H54 (cell line): ENCODE data around the gene PRRX2.
"Not testable (repeated sequence)": the region's sequence is repeated elsewhere in the genome, so short reads cannot be mapped to it uniquely, and the experiment has no call there.

Experiments used
- DNase-seq: peaks from one replicate; pipeline ENCODE4 v3.0.0; 2011; ENCODE audit warnings: low spot score, mixed read lengths; ENCODE audit not compliant: insufficient read length
- FAIRE-seq: peaks from 3 replicates; lab custom pipeline; 2011; peaks lifted over from hg19 to GRCh38; lab: Jason Lieb, UNC
- POLR2A ChIP-seq: IDR thresholded peaks from 2 replicates; pipeline ENCODE4 v1.6.1; 2011; ENCODE audit warnings: low read depth, mild to moderate bottlenecking, low read length

The PRRX2 gene

GRCh38 chr9:129740174-129740573, 74.7 kb downstream of the PRRX2 start:
- no peak for DNase-seq
- TF ChIP-seq POLR2A: no peak
- FAIRE-seq: no peak

DNA sequence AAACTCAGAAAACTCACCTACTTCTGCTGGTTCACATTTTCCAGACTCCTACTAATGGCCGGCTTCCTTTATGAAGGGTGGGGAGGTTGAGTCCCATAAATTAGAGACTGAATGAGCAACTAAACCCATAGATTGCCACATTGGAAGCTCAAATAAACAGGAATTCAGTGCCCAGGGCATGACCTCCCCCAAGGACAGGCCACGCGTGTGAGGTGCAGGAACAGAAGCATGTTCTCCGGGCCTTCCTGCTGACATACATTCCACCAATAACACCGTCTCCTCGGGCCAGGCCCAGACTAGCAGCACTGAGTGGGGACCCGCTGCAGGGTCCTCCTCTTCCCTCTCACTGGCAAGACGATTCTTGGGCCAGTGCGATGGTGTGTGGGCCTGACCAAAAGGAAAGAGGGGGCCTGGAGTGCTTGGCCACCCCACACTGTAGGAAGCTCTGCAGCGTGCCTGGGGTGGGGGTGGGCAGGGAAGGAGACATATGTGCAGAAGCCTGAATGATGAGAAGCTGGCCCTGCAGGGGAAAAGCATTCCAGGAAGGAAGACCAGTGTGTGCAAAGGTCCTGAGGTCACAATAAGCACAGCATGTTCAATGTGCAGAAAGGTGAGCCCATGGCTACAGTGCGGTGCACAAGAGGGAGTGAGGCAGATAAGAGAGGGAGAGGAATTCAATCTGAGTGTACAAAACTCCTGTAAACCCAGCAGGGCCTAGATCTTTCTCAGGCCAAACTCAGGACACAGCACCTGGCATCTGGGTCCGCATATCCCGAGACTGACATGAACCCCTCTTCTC, 75.4 kb downstream of the PRRX2 start:
- FAIRE-seq (no peak), DNase-seq (no peak)
- TF ChIP-seq POLR2A: no peak

DNA sequence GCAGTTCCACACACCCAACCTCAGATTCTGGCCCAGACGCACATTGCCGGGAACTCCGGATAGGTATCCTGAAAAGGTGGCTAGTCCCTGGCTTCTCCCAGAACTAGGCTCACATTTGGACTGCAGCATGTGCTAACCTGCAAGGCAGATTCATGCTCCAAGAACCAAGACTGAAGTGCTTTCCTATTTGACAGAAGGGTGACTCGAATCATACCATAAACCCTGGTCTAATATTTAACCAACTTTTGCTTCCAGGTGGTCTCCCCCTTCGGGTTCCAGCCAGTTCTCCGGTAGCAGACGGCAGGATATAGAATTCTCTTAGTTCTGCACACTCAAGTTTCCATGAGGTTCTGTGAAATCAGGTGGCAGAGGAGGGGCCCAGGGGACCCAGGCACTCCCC, 79.8 kb downstream of the PRRX2 start:
- no peak for TF ChIP-seq POLR2A
- DNase-seq: no peak
- no peak for FAIRE-seq

GRCh38 chr9:129746092-129746777, 80.8 kb downstream of the PRRX2 start:
- FAIRE-seq (no peak), DNase-seq (no peak)
- no peak for TF ChIP-seq POLR2A

DNA sequence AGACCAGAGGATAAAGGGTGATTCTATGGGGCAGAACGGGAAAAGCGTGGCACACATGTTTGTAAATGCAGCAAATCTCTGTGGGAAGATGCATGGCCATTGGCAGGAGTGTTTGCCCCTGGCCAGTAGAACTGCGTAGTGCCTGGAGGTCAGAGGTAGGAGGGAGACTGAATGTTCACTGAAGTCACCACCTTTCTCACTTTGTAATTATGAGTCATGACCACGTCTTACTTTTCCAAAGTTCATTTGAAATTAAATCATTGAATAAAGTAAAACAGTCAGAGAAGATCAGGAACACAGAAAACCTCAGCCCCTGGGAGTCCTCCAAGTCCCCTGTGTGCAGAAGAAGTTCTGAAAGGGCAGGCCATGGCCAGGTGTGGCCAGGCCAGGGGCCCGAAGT, 82.8 kb downstream of the PRRX2 start:
- TF ChIP-seq POLR2A: no peak
- DNase-seq (no peak), FAIRE-seq (no peak)

DNA sequence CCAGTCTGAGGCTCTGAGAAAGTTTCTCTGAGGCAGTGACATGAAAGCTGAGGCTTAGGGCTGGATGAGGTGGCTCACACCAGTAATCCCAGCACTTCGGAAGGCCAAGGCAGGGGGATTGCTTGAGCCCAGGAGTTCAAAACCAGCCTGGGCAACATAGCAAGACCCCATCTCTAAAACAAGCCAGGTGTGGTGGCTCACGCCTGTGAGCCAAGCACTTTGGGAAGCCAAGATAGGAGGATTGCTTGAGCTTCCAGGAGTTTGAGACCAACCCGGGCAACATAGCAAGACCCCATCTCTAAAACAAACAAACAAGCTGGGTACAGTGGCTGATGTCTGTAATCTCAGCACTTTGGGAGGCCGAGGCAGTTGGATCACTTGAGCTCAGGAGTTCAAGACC, 83.6 kb downstream of the PRRX2 start:
- not testable (repeated sequence) for DNase-seq, FAIRE-seq

GRCh38 chr9:129749575-129749974, 84.1 kb downstream of the PRRX2 start:
- DNase-seq (no peak), FAIRE-seq (no peak)
- no peak for TF ChIP-seq POLR2A

GRCh38 chr9:129750013-129750638, 84.7 kb downstream of the PRRX2 start:
- TF ChIP-seq POLR2A: no peak
- DNase-seq (no peak), FAIRE-seq (no peak)

GRCh38 chr9:129751841-129752801, 86.7 kb downstream of the PRRX2 start:
- FAIRE-seq (no peak), DNase-seq (no peak)
- no peak for TF ChIP-seq POLR2A

DNA sequence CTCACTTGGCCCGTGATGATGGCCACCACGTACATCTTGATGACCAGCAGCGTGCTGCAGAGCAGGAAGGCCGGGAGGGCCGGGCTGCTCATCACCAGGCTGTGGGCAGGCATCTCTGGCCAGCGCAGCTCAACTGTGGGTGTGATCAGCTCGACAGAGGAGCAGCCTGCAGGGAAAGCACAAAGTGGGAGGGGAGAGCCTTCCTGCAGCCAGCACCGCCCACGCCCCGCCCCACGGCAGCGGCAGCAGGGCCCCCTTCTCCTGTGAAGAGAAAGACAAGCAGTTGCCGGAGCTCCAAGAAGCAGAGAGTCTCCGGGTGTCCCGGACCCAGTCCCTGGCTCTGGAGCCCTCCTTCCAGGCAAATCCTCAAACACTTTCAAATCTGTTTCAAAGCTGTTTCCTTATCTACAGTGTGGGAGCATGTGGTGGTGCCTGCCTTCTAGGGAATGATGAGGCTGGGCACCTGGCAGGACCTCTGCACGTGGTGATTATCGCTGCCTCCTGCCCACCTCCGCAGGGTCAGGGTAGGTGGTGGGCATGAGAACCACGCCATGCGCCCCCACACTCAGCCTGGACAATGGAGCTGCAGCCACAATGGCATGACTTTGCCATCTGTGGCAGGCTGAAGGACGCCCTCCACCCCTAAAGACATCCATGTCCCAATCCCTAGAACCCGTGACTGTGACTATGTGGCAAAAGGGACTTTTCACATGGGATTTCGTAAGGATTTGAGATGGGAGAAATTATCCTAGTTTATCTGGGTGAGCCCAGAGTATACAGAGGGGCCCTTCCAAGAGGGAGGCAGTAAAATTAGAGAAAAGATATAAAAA, 87.7 kb downstream of the PRRX2 start, which contains the start of gene PTGES:
PTGES (minus strand) TSS at position 143 of the 830 bp plus-strand sequence; CDS start at position 113, 30 bp downstream.
- FAIRE-seq (no peak), DNase-seq (peak; percentile 70)
- no peak for TF ChIP-seq POLR2A

GRCh38 chr9:129755151-129755550, 89.7 kb downstream of the PRRX2 start:
- FAIRE-seq (no peak), DNase-seq (no peak)
- no peak for TF ChIP-seq POLR2A

DNA sequence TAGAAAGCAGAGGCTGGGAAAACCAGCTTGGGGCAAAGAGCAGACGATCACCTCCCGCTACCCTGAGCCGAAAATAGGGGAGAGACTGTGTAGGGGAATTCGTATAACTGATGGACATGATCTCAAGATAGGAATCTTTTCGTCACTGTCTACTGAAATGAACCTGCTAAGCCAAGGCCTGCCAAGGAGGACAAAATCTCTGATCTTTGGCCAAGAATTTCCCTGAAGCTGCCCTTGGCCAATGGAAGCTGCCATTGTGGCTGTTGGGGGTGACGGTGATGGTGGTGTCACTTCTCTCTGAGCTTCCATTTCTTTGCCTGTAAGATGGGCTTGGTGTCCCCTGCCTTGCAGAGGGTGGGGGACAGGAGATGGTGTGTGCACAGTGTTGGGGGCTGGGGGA, 90.7 kb downstream of the PRRX2 start:
- DNase-seq: no peak
- no peak for TF ChIP-seq POLR2A
- no peak for FAIRE-seq
